Pancreas (tissue), 10 donors: ENCODE data around the gene PSMD13. TPM values are rescaled to one million over a fixed set of nuclear protein-coding genes. Genes with fewer than 3 reads are reported as not detected.

Experiments
- ATAC-seq, 4 donors: fragments of 200-7000 bp; cut with Tn5 transposase; one replicate each; pipeline versions ENCODE4 v1.8.0 to v1.9.1; 2020; ENCODE audit warnings: mild to moderate bottlenecking in 4 of 4, moderate library complexity in 4 of 4
- DNase-seq, 6 donors: peaks; one replicate each; pipeline ENCODE4 v3.0.0-alpha.2; 2020
- FAIRE-seq: peaks from 2 replicates; lab custom pipeline; 2012; peaks lifted over from hg19 to GRCh38; lab: Jason Lieb, UNC
- H3K27ac ChIP-seq, 4 donors: fragments of 200-600 bp; sonication (generic); 1 replicate in 3 of 4; 2 replicates in 1 of 4; pipeline versions ENCODE4 v1.5.0 to v1.8.0; 2020
- H3K27me3 ChIP-seq, 4 donors: fragments of 200-600 bp; one replicate each; pipeline ENCODE4 v1.8.0; 2021
- H3K36me3 ChIP-seq, 3 donors: fragments of 200-600 bp; sonication (generic) in 1 of 3; one replicate each; pipeline versions ENCODE4 v1.5.0 to v1.8.0; 2020 to 2021
- H3K4me1 ChIP-seq, 3 donors: fragments of 200-600 bp; one replicate each; pipeline ENCODE4 v1.8.0; 2021
- H3K4me3 ChIP-seq, 4 donors: fragments of 200-600 bp; sonication (generic) in 2 of 4; one replicate each; pipeline versions ENCODE4 v1.5.0 to v1.8.0; 2020 to 2021
- H3K9me3 ChIP-seq, 4 donors: fragments of 200-600 bp; one replicate each; pipeline ENCODE4 v1.8.0; 2021
- WGBS, 2 donors: extraction: QIAGEN DNeasy Blood & Tissue Kit; methylation state at CpG; one replicate each; pipeline ENCODE4 v1.1.7; 2013; 5-methylcytosine and 5-hydroxymethylcytosine counted together
- intact Hi-C, 3 donors: fragments of 100-400 bp; cut with DNase I; formaldehyde crosslinking; loops; one replicate each; pipeline versions ENCODE4 v1.11.1 to v1.14.2; 2022
- polyA plus RNA-seq, 2 donors: library from polyadenylated mRNA; stranded (reverse); fragments of 200-250 nt; gene quantifications; one replicate each; pipeline ENCODE4 v1.2.3, GENCODE V29; 2013
- total RNA-seq, 6 donors: library from RNA; stranded (reverse); fragmentation: NEBNext Ultra II Directional in 4 of 6; extraction: Animal tissue kit (Norgen Biotek cat#: 25700) in 4 of 6; gene quantifications; one replicate each; pipeline versions ENCODE4 v1.2.1 to v1.2.4, GENCODE V29; 2021 to 2023
- TF ChIP-seq, protein P1 (sequence below), 4 donors: fragments of 200-600 bp; sonication (generic) in 3 of 4; IDR thresholded peaks; one replicate each; pipeline versions ENCODE4 v1.5.0 to v1.8.0; 2021; ENCODE audit warnings: antibody characterized with exemption in 4 of 4
- donor health status: healthy with polysubstance abuse.
- donor health status: DM: no; HTN: no; CAD: no; lungs with moderate emphysema.
- donor health status: DM: no; HTN: no; CAD: no.
- donor health status: control.
- donor health status: control.
- donor health status: Bipolar disorder and iron deficiency.
- donor health status: DM: yes; HTN: yes; CAD: no.
- donor health status: DM: no; HTN: no; CAD: no.
- donor health status: DM: no; HTN: no; CAD: no.
- donor health status: DM: yes; HTN: yes; CAD: no.

PSMD13 gene
- total and polyA plus RNA-seq, 8 donors, result 35.5 to 118 (median 47.0) TPM

GRCh38 chr11:287821-288477 lies 51.2 kb downstream of the PSMD13 start:
- peak in 4 of 6 donors; percentile 30 to 85 (median 64) for DNase-seq
- WGBS, 2 donors, result 17 to 20% methylated on average over 40 to 41 of the region's 41 CpGs
- intact Hi-C loops, result no loop called here
- peak overlapping the region; percentile 80 to 93 (median 88) for H3K27ac ChIP-seq
- no peak for FAIRE-seq
- ATAC-seq, result peak; percentile 27 to 52 (median 43)
- H3K4me3 ChIP-seq, result peak overlapping the region; percentile 36 to 91 (median 62)
- peaks cover 0 to 6% (median 0%) of the 10 kb centered on the region in 3 donors for H3K4me1 ChIP-seq
- H3K9me3 ChIP-seq, result no peaks in the 10 kb centered on the region
- H3K36me3 ChIP-seq, result peaks cover 0 to 12% (median 0%) of the 10 kb centered on the region in 3 donors
- TF ChIP-seq, protein P1, sequence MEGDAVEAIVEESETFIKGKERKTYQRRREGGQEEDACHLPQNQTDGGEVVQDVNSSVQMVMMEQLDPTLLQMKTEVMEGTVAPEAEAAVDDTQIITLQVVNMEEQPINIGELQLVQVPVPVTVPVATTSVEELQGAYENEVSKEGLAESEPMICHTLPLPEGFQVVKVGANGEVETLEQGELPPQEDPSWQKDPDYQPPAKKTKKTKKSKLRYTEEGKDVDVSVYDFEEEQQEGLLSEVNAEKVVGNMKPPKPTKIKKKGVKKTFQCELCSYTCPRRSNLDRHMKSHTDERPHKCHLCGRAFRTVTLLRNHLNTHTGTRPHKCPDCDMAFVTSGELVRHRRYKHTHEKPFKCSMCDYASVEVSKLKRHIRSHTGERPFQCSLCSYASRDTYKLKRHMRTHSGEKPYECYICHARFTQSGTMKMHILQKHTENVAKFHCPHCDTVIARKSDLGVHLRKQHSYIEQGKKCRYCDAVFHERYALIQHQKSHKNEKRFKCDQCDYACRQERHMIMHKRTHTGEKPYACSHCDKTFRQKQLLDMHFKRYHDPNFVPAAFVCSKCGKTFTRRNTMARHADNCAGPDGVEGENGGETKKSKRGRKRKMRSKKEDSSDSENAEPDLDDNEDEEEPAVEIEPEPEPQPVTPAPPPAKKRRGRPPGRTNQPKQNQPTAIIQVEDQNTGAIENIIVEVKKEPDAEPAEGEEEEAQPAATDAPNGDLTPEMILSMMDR (IDR thresholded peaks at IDR 0.05), result no peak
- peaks cover 0 to 4% (median 0%) of the 10 kb centered on the region in 4 donors for H3K27me3 ChIP-seq

DNA sequence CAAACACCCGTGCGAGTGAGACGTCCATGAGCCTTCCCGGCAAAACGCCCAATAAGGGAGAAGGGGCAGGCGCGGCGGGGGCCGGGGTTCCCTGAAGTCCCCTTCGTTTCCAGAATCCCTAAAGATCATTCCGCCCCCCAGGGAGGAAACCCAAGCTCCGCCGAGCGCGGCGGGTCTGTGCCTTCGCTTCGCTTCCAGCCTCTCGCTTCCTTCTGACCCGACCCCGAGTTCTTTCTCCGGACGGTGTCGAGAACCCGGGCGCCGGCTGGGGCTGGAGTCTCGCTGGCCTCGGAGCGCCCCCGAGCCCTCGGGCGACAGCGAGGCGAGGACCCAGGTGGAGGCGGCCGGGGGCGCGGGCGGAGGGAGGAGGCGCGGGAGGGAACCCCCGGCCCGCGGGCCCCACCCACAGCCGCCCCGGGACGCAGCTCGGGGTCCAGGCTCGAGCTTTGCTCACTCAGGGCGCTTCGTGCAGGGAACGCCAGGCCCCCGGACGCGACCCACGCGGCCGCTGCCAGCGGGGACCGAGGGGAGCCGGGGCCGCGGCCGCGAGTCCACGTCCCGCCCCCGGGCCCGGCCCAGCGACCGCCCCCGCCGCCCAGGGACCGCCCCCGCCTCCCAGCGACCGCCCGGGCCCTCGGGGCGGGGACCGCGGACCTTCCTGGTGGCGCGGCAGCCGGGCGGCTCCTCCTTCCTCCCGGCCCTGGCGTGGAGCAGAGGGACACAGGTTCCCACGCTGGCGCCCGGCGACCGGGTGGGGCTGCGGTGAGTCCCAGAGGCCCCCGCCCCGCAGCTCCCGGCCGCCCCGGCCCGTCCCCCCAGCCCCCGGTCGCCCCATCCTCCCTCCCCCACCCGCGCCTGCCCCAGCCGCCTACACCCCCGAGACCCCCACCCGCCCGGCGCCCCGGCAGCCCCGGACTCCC lies 52.0 kb downstream of the PSMD13 start, which contains the start of gene PGGHG:
Gene PGGHG (plus strand): TSS at position 649 of the 920 bp plus-strand sequence. CDS start 691 bp downstream, outside the sequence.
- 0 to 1% methylated on average over 43 to 111 of the region's 112 CpGs for WGBS, 2 donors
- H3K4me3 ChIP-seq, result peak within 1 kb of the TSS; percentile 36 to 91 (median 62)
- ATAC-seq (peak; percentile 62 to 81 (median 80)), FAIRE-seq (no peak), DNase-seq (peak; percentile 69 to 92 (median 88))
- H3K9me3 ChIP-seq, result no peaks in the 10 kb centered on the region
- H3K27ac ChIP-seq, result peak within 1 kb of the TSS; percentile 80 to 93 (median 88)
- peaks cover 0 to 6% (median 0%) of the 10 kb centered on the region in 3 donors for H3K4me1 ChIP-seq
- peaks cover 0 to 4% (median 0%) of the 10 kb centered on the region in 4 donors for H3K27me3 ChIP-seq
- intact Hi-C loops, result no loop called here
- peaks cover 0 to 20% (median 0%) of the 10 kb centered on the region in 3 donors for H3K36me3 ChIP-seq
- TF ChIP-seq, protein P1 (IDR thresholded peaks at IDR 0.05), result no peak

DNA sequence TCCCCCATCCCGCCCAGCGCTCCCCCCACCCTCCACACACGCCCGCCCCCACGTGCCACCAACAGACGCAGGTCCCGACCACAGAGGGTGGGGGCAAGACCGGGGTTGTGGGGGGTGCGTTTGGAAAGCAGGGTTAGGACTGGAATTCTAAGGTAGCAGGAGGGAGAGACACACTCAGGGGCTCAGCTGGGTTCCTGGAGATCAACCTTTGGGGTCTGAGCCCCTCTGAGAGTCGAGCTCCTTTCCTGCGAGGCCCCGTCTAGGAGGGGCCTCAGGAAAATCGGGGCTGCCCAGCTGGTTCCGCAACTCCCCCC lies 52.6 kb downstream of the PSMD13 start:
- Histone ChIP-seq H3K27me3 (no peaks in the 10 kb centered on the region), H3K9me3 (no peaks in the 10 kb centered on the region), H3K36me3 (peaks cover 0 to 26% (median 0%) of the 10 kb centered on the region in 3 donors), H3K27ac (peak overlapping the region in 2 of 4 donors; percentile 17 to 92), H3K4me3 (peak overlapping the region; percentile 26 to 91 (median 62)), H3K4me1 (peaks cover 0 to 6% (median 0%) of the 10 kb centered on the region in 3 donors)
- DNase-seq (peak in 1 of 6 donors; percentile 43), ATAC-seq (peak in 1 of 4 donors; percentile 0), FAIRE-seq (no peak)
- WGBS, 2 donors, result 13 to 15% methylated on average over 10 to 14 of the region's 14 CpGs
- intact Hi-C loops, result no loop called here
- TF ChIP-seq, protein P1 (IDR thresholded peaks at IDR 0.05), result no peak

GRCh38 chr11:289712-290620 lies 53.2 kb downstream of the PSMD13 start:
- no peak for ATAC-seq

More at GRCh38 chr11:289712-290620, 53.2 kb downstream of the PSMD13 start:
- no peaks in the 10 kb centered on the region for H3K9me3 ChIP-seq
- no peaks in the 10 kb centered on the region for H3K27me3 ChIP-seq
- peak overlapping the region in 3 of 4 donors; percentile 12 to 91 (median 82) for H3K4me3 ChIP-seq
- FAIRE-seq (no peak), DNase-seq (peak in 5 of 6 donors; percentile 42 to 83 (median 62))
- WGBS, 2 donors, result 60 to 75% methylated on average over 47 to 48 of the region's 48 CpGs
- peaks cover 0 to 32% (median 0%) of the 10 kb centered on the region in 3 donors for H3K36me3 ChIP-seq
- no peak overlapping the region for H3K27ac ChIP-seq
- TF ChIP-seq, protein P1 (IDR thresholded peaks at IDR 0.05), result no peak
- peaks cover 0 to 6% (median 0%) of the 10 kb centered on the region in 3 donors for H3K4me1 ChIP-seq
- intact Hi-C loops, result no loop called here
